Pancreas (tissue), 10 donors: Measurements from ENCODE around the gene HMGCS2. TPM values are rescaled to one million over a fixed set of nuclear protein-coding genes. Genes with fewer than 3 reads are reported as not detected.

Experiments used
- ATAC-seq, 4 donors: fragments of 200-7000 bp; cut with Tn5 transposase; one replicate each; pipeline versions ENCODE4 v1.8.0 to v1.9.1; 2020; ENCODE audit warnings: mild to moderate bottlenecking in 4 of 4, moderate library complexity in 4 of 4
- DNase-seq, 6 donors: peaks; one replicate each; pipeline ENCODE4 v3.0.0-alpha.2; 2020
- FAIRE-seq: peaks from 2 replicates; lab custom pipeline; 2012; peaks lifted over from hg19 to GRCh38; lab: Jason Lieb, UNC
- H3K27ac ChIP-seq, 4 donors: fragments of 200-600 bp; sonication (generic); 1 replicate in 3 of 4; 2 replicates in 1 of 4; pipeline versions ENCODE4 v1.5.0 to v1.8.0; 2020
- H3K27me3 ChIP-seq, 4 donors: fragments of 200-600 bp; one replicate each; pipeline ENCODE4 v1.8.0; 2021
- H3K36me3 ChIP-seq, 3 donors: fragments of 200-600 bp; sonication (generic) in 1 of 3; one replicate each; pipeline versions ENCODE4 v1.5.0 to v1.8.0; 2020 to 2021
- H3K4me1 ChIP-seq, 3 donors: fragments of 200-600 bp; one replicate each; pipeline ENCODE4 v1.8.0; 2021
- H3K4me3 ChIP-seq, 4 donors: fragments of 200-600 bp; sonication (generic) in 2 of 4; one replicate each; pipeline versions ENCODE4 v1.5.0 to v1.8.0; 2020 to 2021
- H3K9me3 ChIP-seq, 4 donors: fragments of 200-600 bp; one replicate each; pipeline ENCODE4 v1.8.0; 2021
- CTCF ChIP-seq, 4 donors: fragments of 200-600 bp; sonication (generic) in 3 of 4; IDR thresholded peaks; one replicate each; pipeline versions ENCODE4 v1.5.0 to v1.8.0; 2021; ENCODE audit warnings: antibody characterized with exemption in 4 of 4
- WGBS, 2 donors: extraction: QIAGEN DNeasy Blood & Tissue Kit; methylation state at CpG; one replicate each; pipeline ENCODE4 v1.1.7; 2013; 5-methylcytosine and 5-hydroxymethylcytosine counted together
- intact Hi-C, 3 donors: fragments of 100-400 bp; cut with DNase I; formaldehyde crosslinking; loops; one replicate each; pipeline versions ENCODE4 v1.11.1 to v1.14.2; 2022
- polyA plus RNA-seq, 2 donors: library from polyadenylated mRNA; stranded (reverse); fragments of 200-250 nt; gene quantifications; one replicate each; pipeline ENCODE4 v1.2.3, GENCODE V29; 2013
- total RNA-seq, 6 donors: library from RNA; stranded (reverse); fragmentation: NEBNext Ultra II Directional in 4 of 6; extraction: Animal tissue kit (Norgen Biotek cat#: 25700) in 4 of 6; gene quantifications; one replicate each; pipeline versions ENCODE4 v1.2.1 to v1.2.4, GENCODE V29; 2021 to 2023
- donor health status: healthy with polysubstance abuse.
- donor health status: DM: no; HTN: no; CAD: no; lungs with moderate emphysema.
- donor health status: DM: no; HTN: no; CAD: no.
- donor health status: control.
- donor health status: control.
- donor health status: Bipolar disorder and iron deficiency.
- donor health status: DM: yes; HTN: yes; CAD: no.
- donor health status: DM: no; HTN: no; CAD: no.
- donor health status: DM: no; HTN: no; CAD: no.
- donor health status: DM: yes; HTN: yes; CAD: no.

HMGCS2 gene
- total and polyA plus RNA-seq, 8 donors = 0.23 to 32.2 (median 0.66) TPM; not detected in 2

GRCh38 chr1:119773711-119774241 lies 5.1 kb upstream of the HMGCS2 start:
- no peak overlapping the region for H3K27ac ChIP-seq
- 50 to 61% methylated on average over 3 of the region's 3 CpGs for WGBS, 2 donors
- H3K27me3 ChIP-seq = no peaks in the 10 kb centered on the region
- H3K36me3 ChIP-seq = no peaks in the 10 kb centered on the region
- intact Hi-C loops = no loop called here
- H3K4me3 ChIP-seq = no peak overlapping the region
- DNase-seq (no peak), FAIRE-seq (no peak), ATAC-seq (peak in 3 of 4 donors; percentile 40 to 47 (median 41))
- H3K9me3 ChIP-seq = no peaks in the 10 kb centered on the region
- H3K4me1 ChIP-seq = peaks cover 6 to 16% (median 10%) of the 10 kb centered on the region in 3 donors
- no peak for TF ChIP-seq CTCF (IDR thresholded peaks at IDR 0.05)

GRCh38 chr1:119772298-119772697 lies 3.6 kb upstream of the HMGCS2 start:
- Histone ChIP-seq H3K27ac (no peak overlapping the region), H3K9me3 (no peaks in the 10 kb centered on the region), H3K4me3 (no peak overlapping the region), H3K27me3 (no peaks in the 10 kb centered on the region), H3K4me1 (peaks cover 6 to 17% (median 16%) of the 10 kb centered on the region in 3 donors), H3K36me3 (no peaks in the 10 kb centered on the region)
- intact Hi-C loops = no loop called here
- ATAC-seq = no peak
- no peak for TF ChIP-seq CTCF (IDR thresholded peaks at IDR 0.05)
- no peak for FAIRE-seq
- 92 to 98% methylated on average over 2 of the region's 2 CpGs for WGBS, 2 donors
- DNase-seq = no peak

- Histone ChIP-seq H3K4me1 (peaks cover 8 to 22% (median 18%) of the 10 kb centered on the region in 3 donors), H3K27ac (no peak overlapping the region), H3K36me3 (no peaks in the 10 kb centered on the region), H3K27me3 (no peaks in the 10 kb centered on the region), H3K4me3 (no peak overlapping the region), H3K9me3 (no peaks in the 10 kb centered on the region)
- no peak for TF ChIP-seq CTCF (IDR thresholded peaks at IDR 0.05)
- intact Hi-C loops = no loop called here
- WGBS, 2 donors = 78 to 84% methylated on average over 3 of the region's 3 CpGs
- DNase-seq (no peak), FAIRE-seq (no peak), ATAC-seq (no peak)
These were observed 3.1 kb upstream of the HMGCS2 start for GRCh38 chr1:119771770-119772169.

- Histone ChIP-seq H3K4me1 (peaks cover 16 to 25% (median 24%) of the 10 kb centered on the region in 3 donors), H3K9me3 (no peaks in the 10 kb centered on the region), H3K4me3 (no peak overlapping the region), H3K36me3 (no peaks in the 10 kb centered on the region), H3K27me3 (no peaks in the 10 kb centered on the region), H3K27ac (no peak overlapping the region)
- TF ChIP-seq CTCF (IDR thresholded peaks at IDR 0.05) = no peak
- intact Hi-C loops = no loop called here
- DNase-seq = peak in 1 of 6 donors; percentile 60
- 29 to 36% methylated on average over 2 of the region's 2 CpGs for WGBS, 2 donors
- no peak for FAIRE-seq
- ATAC-seq = no peak
These were observed 2.3 kb upstream of the HMGCS2 start for GRCh38 chr1:119771016-119771415.

GRCh38 chr1:119767486-119767885 lies 1.2 kb downstream of the HMGCS2 start:
- ATAC-seq = peak in 1 of 4 donors; percentile 16
- Histone ChIP-seq H3K27ac (no peak overlapping the region), H3K4me3 (peak overlapping the region in 1 of 4 donors; percentile 17), H3K36me3 (no peaks in the 10 kb centered on the region), H3K27me3 (no peaks in the 10 kb centered on the region), H3K4me1 (peaks cover 9 to 14% (median 10%) of the 10 kb centered on the region in 3 donors), H3K9me3 (no peaks in the 10 kb centered on the region)
- no peak for DNase-seq
- 49 to 60% methylated on average over 2 of the region's 2 CpGs for WGBS, 2 donors
- intact Hi-C loops = no loop called here
- FAIRE-seq = no peak
- TF ChIP-seq CTCF (IDR thresholded peaks at IDR 0.05) = no peak
